GM23338 (cell line): ENCODE results near the gene HOXD1. TPM values are rescaled to one million over a fixed set of nuclear protein-coding genes. Genes with fewer than 3 reads are reported as not detected.

Source experiments
- ATAC-seq: fragments of 200-7000 bp; cut with Tn5 transposase; 3 replicates; pipeline ENCODE4 v1.9.1; 2020
- DNase-seq: peaks from one replicate; pipeline ENCODE4 v3.0.0-alpha.2; 2015; ENCODE audit warnings: low spot score
- H2AFZ ChIP-seq: fragments of 200-600 bp; sonication (generic); 2 replicates; pipeline ENCODE4 v1.8.0; 2016; ENCODE audit warnings: antibody characterized with exemption, mild to moderate bottlenecking, moderate library complexity
- H3F3A ChIP-seq: fragments of 200-600 bp; sonication (generic); replicated peaks from 2 replicates; pipeline ENCODE4 v1.8.0; 2017; ENCODE audit warnings: antibody characterized with exemption, mixed run types, low read depth
- H3K27ac ChIP-seq: fragments of 200-600 bp; sonication (generic); 2 replicates; pipeline ENCODE4 v1.6.1; 2016; ENCODE audit warnings: low read depth
- H3K27me3 ChIP-seq: fragments of 200-600 bp; sonication (generic); 2 replicates; pipeline ENCODE4 v1.8.0; 2016; ENCODE audit warnings: mild to moderate bottlenecking, mixed run types, moderate library complexity; ENCODE audit not compliant: insufficient read depth
- H3K36me3 ChIP-seq: fragments of 200-600 bp; sonication (generic); 2 replicates; pipeline ENCODE4 v1.8.0; 2016; ENCODE audit warnings: mild to moderate bottlenecking; ENCODE audit not compliant: insufficient read depth
- H3K4me1 ChIP-seq: fragments of 200-600 bp; sonication (generic); 2 replicates; pipeline ENCODE4 v1.8.0; 2016; ENCODE audit warnings: mild to moderate bottlenecking, moderate library complexity; ENCODE audit not compliant: insufficient read depth
- H3K4me2 ChIP-seq: fragments of 200-600 bp; sonication (generic); 2 replicates; pipeline ENCODE4 v1.7.1; 2017; ENCODE audit warnings: mixed run types
- H3K4me3 ChIP-seq: fragments of 200-600 bp; sonication (generic); 2 replicates; pipeline ENCODE4 v1.6.1; 2016; ENCODE audit warnings: mixed run types
- H3K79me2 ChIP-seq: fragments of 200-600 bp; sonication (generic); replicated peaks from 2 replicates; pipeline ENCODE4 v1.8.0; 2017; ENCODE audit warnings: mild to moderate bottlenecking; ENCODE audit not compliant: insufficient read depth
- H3K9me2 ChIP-seq: fragments of 200-600 bp; sonication (generic); 2 replicates; pipeline ENCODE4 v1.8.0; 2017; ENCODE audit not compliant: insufficient read depth
- H4K20me1 ChIP-seq: fragments of 200-600 bp; sonication (generic); replicated peaks from 2 replicates; pipeline ENCODE4 v1.8.0; 2017; ENCODE audit warnings: mild to moderate bottlenecking; ENCODE audit not compliant: insufficient read depth
- H3K27ac Mint-ChIP-seq: 2 replicates; pipeline ENCODE4 v1.8.0; 2020; ENCODE audit warnings: inconsistent platforms, mild to moderate bottlenecking, moderate library complexity, mixed read lengths
- H3K27me3 Mint-ChIP-seq: 3 replicates; pipeline ENCODE4 v1.8.0; 2022; ENCODE audit warnings: low read depth, mild to moderate bottlenecking, moderate library complexity, mixed read lengths, inconsistent platforms; ENCODE audit not compliant: insufficient read depth, poor library complexity
- H3K36me3 Mint-ChIP-seq: 3 replicates; pipeline ENCODE4 v1.8.0; 2021; ENCODE audit warnings: low read depth, mild to moderate bottlenecking, inconsistent platforms, moderate library complexity, mixed read lengths
- H3K4me1 Mint-ChIP-seq: 3 replicates; pipeline ENCODE4 v1.8.0; 2020; ENCODE audit warnings: mild to moderate bottlenecking, inconsistent platforms, mixed read lengths
- H3K4me3 Mint-ChIP-seq: 3 replicates; pipeline ENCODE4 v1.8.0; 2021; ENCODE audit warnings: moderate library complexity, mild to moderate bottlenecking, inconsistent platforms, mixed read lengths
- H3K9me3 Mint-ChIP-seq: 3 replicates; pipeline ENCODE4 v1.8.0; 2020; ENCODE audit warnings: moderate library complexity, mild to moderate bottlenecking, inconsistent platforms, mixed read lengths
- ETS1 ChIP-seq: IDR thresholded peaks from 2 replicates; pipeline ENCODE4 v1.6.1; 2016; ENCODE audit warnings: antibody characterized with exemption
- EZH2 ChIP-seq: fragments of 200-600 bp; sonication (generic); IDR thresholded peaks from one replicate; pipeline ENCODE4 v1.8.0; 2017; ENCODE audit warnings: antibody characterized with exemption, mild to moderate bottlenecking, low read depth; ENCODE audit not compliant: unreplicated experiment
- EZH2phosphoT487 ChIP-seq: fragments of 200-600 bp; sonication (generic); IDR thresholded peaks from one replicate; pipeline ENCODE4 v1.8.1; 2018; ENCODE audit warnings: antibody characterized with exemption; ENCODE audit not compliant: unreplicated experiment
- JUNB ChIP-seq: IDR thresholded peaks from one replicate; pipeline ENCODE4 v1.6.1; 2016; ENCODE audit warnings: antibody characterized with exemption; ENCODE audit not compliant: unreplicated experiment
- ZNF462 ChIP-seq: fragments of 250-450 bp; sonication (Bioruptor Pico); IDR thresholded peaks from 2 replicates; pipeline ENCODE4 v1.5.0; 2020; ENCODE audit warnings: mild to moderate bottlenecking, moderate library complexity
- polyA plus RNA-seq: library from polyadenylated mRNA; unstranded; fragments of >200 nt; fragmentation: Nextera tagmentation; extraction: Ambion mirVana; gene quantifications from 2 replicates; pipeline ENCODE4 v1.2.1, GENCODE V29; 2016
- total RNA-seq: library from RNA; depleted of rRNA; stranded (reverse); fragments of >200 nt; shearing (Covaris generic); gene quantifications from 2 replicates; pipeline ENCODE4 v1.2.3, GENCODE V29; 2014

The HOXD1 gene
- total and polyA plus RNA-seq, 2 experiments from 2014 or later = not detected

GRCh38 chr2:176157499-176158185 lies 30.8 kb upstream of the HOXD1 start (continued):
- TF ChIP-seq ZNF462 (CRISPR knock-in tag) = no peak
- TF ChIP-seq ETS1 = no peak

- Histone ChIP-seq H3K4me1 (peaks cover 52% of the 10 kb centered on the region), H3K4me3 (no peak overlapping the region), H4K20me1 (peaks cover 52% of the 10 kb centered on the region), H3K79me2 (no peaks in the 10 kb centered on the region), H3K4me2 (no peak overlapping the region), H3K9me2 (no peaks in the 10 kb centered on the region), H3F3A (peaks cover 30% of the 10 kb centered on the region), H3K27me3 (peaks cover 100% of the 10 kb centered on the region), H3K36me3 (no peaks in the 10 kb centered on the region), H2AFZ (no peak overlapping the region), H3K27ac (no peak overlapping the region)
- Mint-ChIP-seq H3K4me3 (peak overlapping the region; percentile 31; the same call in 1 of the 3 replicates), H3K36me3 (no peaks in the 10 kb centered on the region), H3K27ac (no peak overlapping the region), H3K27me3 (peaks cover 99% of the 10 kb centered on the region), H3K9me3 (peaks cover 3% of the 10 kb centered on the region; the same call in 2 of the 3 replicates), H3K4me1 (peaks cover 35% of the 10 kb centered on the region)
- DNase-seq (peak; percentile 33), ATAC-seq (no peak)
- TF ChIP-seq EZH2phosphoT487 = peak; percentile 84
- TF ChIP-seq EZH2 = peak; percentile 99
- TF ChIP-seq JUNB = no peak
- no peak for TF ChIP-seq ZNF462 (CRISPR knock-in tag)
- TF ChIP-seq ETS1 = no peak
Measured at GRCh38 chr2:176158186-176158591, 30.3 kb upstream of the HOXD1 start.
